Measurements from ENCODE around the gene OR52D1.

The OR52D1 gene

GRCh38 chr11:5514841-5515240 lies 26.4 kb downstream of the OR52D1 start:
- DNase-seq = no peak

DNA sequence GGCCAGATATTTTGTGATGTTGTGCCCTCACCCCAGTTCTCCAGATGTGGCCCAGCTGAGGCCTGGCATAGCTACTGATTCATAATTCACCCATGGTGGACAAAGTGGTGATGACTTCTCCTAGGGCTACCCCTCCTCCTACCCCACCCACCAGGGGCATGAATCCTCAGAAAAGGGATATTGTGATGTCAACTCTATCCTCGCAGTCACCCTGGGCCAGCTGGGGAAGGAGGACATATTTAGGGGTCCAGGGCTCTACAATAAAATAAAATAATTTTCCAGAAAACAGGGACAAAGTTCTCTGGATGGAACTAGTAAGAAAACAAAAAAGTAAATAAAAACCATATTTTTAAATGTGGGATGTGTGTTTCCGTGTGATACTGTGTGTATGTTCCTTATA lies 28.1 kb downstream of the OR52D1 start, which contains the start of gene UBQLNL:
TSS of gene UBQLNL (minus strand) at position 101 of the 400 bp plus-strand sequence. CDS start 258 bp downstream, outside the sequence.
- no peak for DNase-seq

DNA sequence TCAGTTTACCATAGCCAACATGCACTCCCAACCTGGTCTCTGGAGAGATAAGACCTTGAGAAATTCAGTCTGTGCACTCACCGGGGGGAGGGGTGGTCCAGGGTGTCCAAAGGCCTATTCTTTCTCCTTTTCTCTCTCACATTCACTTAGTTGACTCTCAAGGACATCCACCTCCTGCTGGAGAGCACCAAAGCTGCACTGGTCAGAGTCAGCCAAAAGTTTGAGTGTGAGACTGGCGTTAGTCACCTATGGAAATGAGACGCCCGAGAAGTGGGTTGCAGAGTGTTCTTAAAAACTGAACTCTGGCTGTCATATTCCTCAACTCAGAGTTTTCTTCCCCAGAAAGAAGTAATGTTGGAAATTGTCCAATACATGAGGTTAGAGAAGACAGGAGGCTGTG lies 33.1 kb downstream of the OR52D1 start:
- DNase-seq = no peak

GRCh38 chr11:5522308-5522707 lies 33.8 kb downstream of the OR52D1 start:
- DNase-seq = no peak

GRCh38 chr11:5524756-5525155 lies 36.3 kb downstream of the OR52D1 start:
- no peak for DNase-seq

DNA sequence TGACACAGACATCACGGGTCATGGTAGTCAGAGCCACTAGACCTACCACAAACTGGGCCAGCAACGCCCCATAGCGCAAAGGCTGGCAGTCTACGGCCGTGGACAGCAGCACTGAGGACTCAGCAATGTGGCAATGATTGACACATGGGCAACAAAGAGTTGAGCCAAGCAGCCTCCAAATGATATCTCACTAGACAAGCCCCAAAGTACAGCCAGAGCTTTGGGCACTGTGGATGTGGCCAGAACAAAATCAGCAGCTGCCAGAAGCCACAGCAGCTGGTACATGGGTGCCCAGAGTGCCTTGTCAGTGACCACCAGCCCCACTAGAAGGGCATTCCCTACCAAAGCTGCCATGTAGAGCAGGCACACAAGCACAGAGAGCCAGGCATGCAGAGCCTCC lies 39.2 kb downstream of the OR52D1 start:
- DNase-seq = no peak

- no peak for DNase-seq
Measured at GRCh38 chr11:5528495-5528894, 40.0 kb downstream of the OR52D1 start.

- no peak for DNase-seq
Measured at GRCh38 chr11:5531053-5531831, 42.8 kb downstream of the OR52D1 start.

GRCh38 chr11:5534046-5534445 lies 45.6 kb downstream of the OR52D1 start:
- DNase-seq = no peak

GRCh38 chr11:5536482-5536881 lies 48.0 kb downstream of the OR52D1 start:
- DNase-seq = no peak

Data from CD4-positive, alpha-beta T cell treated with Interleukin-12 subunit alpha and Interleukin-12 subunit beta, for 1 hour (primary cell).